Measurements from ENCODE around the gene HAPLN2. TPM values are rescaled to one million over a fixed set of nuclear protein-coding genes. Genes with fewer than 3 reads are reported as not detected.

HAPLN2 gene
- total RNA-seq, 4 donors from 2014 or later: 0.79 TPM; not detected in 3

GRCh38 chr1:156574039-156574633 is 45.1 kb upstream of the HAPLN2 start:
- 44 to 75% methylated on average over 2 of the region's 2 CpGs for WGBS, 2 donors
- no peak overlapping the region for H3K27ac ChIP-seq
- no peaks in the 10 kb centered on the region for H3K36me3 ChIP-seq
- H3K9me3 ChIP-seq: no peaks in the 10 kb centered on the region
- intact Hi-C loops (cut with DNase I): no loop called here
- DNase-seq: no peak
- H3K4me3 ChIP-seq (replicated peaks in 1 of 3): no peak overlapping the region
- H3K27me3 ChIP-seq: no peaks in the 10 kb centered on the region
- no peak for TF ChIP-seq POLR2A (IDR thresholded peaks at IDR 0.05)
- TF ChIP-seq, protein P1, sequence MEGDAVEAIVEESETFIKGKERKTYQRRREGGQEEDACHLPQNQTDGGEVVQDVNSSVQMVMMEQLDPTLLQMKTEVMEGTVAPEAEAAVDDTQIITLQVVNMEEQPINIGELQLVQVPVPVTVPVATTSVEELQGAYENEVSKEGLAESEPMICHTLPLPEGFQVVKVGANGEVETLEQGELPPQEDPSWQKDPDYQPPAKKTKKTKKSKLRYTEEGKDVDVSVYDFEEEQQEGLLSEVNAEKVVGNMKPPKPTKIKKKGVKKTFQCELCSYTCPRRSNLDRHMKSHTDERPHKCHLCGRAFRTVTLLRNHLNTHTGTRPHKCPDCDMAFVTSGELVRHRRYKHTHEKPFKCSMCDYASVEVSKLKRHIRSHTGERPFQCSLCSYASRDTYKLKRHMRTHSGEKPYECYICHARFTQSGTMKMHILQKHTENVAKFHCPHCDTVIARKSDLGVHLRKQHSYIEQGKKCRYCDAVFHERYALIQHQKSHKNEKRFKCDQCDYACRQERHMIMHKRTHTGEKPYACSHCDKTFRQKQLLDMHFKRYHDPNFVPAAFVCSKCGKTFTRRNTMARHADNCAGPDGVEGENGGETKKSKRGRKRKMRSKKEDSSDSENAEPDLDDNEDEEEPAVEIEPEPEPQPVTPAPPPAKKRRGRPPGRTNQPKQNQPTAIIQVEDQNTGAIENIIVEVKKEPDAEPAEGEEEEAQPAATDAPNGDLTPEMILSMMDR (IDR thresholded peaks at IDR 0.05): no peak
- peaks cover 5 to 9% of the 10 kb centered on the region in 2 donors for H3K4me1 ChIP-seq

- intact Hi-C loops (cut with DNase I): no loop called here
- no peaks in the 10 kb centered on the region for H3K9me3 ChIP-seq
- H3K4me1 ChIP-seq: peaks cover 0 to 2% of the 10 kb centered on the region in 2 donors
- no peaks in the 10 kb centered on the region for H3K27me3 ChIP-seq
- H3K36me3 ChIP-seq: no peaks in the 10 kb centered on the region
- H3K4me3 ChIP-seq (replicated peaks in 1 of 3): no peak overlapping the region
- H3K27ac ChIP-seq: no peak overlapping the region
- no peak for TF ChIP-seq POLR2A (IDR thresholded peaks at IDR 0.05)
- TF ChIP-seq, protein P1 (IDR thresholded peaks at IDR 0.05): no peak
- no peak for DNase-seq
- 92 to 95% methylated on average over 3 of the region's 3 CpGs for WGBS, 2 donors
These were observed 41.7 kb upstream of the HAPLN2 start for GRCh38 chr1:156577550-156577949.

GRCh38 chr1:156578055-156578454 is 41.2 kb upstream of the HAPLN2 start:
- Histone ChIP-seq H3K27me3 (no peaks in the 10 kb centered on the region), H3K4me1 (no peaks in the 10 kb centered on the region), H3K9me3 (no peaks in the 10 kb centered on the region), H3K36me3 (no peaks in the 10 kb centered on the region), H3K4me3 (replicated peaks in 1 of 3) (no peak overlapping the region), H3K27ac (no peak overlapping the region)
- no peak for DNase-seq
- TF ChIP-seq POLR2A (IDR thresholded peaks at IDR 0.05): no peak
- TF ChIP-seq, protein P1 (IDR thresholded peaks at IDR 0.05): no peak
- intact Hi-C loops (cut with DNase I): no loop called here
- WGBS, 2 donors: 47 to 52% methylated on average over 7 of the region's 7 CpGs

DNA sequence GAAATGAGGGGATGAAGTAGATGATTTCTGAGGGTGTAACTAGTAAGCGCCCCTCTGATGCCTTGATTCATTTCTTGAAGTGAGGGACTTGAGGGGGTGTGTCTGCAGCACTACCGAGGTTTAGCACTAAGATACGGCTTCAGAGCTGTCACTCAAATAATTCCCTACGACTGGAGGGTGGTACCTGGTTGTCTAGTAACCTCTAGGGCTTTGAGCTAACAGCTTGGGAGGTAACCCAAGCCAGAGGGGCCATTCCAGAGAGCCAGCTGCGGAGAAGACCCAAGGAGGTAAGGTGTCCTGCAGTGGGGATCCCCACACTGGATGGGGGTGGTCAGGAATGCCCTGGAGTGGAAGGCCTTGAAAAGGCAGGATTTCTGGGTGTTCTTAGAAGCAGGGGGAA is 39.7 kb upstream of the HAPLN2 start, which contains the start of gene TTC24:
TSS of gene TTC24 (plus strand) at position 252 of the 400 bp plus-strand sequence. CDS start 1,642 bp downstream, outside the sequence.
- H3K4me1 ChIP-seq: no peaks in the 10 kb centered on the region
- H3K36me3 ChIP-seq: no peaks in the 10 kb centered on the region
- no peaks in the 10 kb centered on the region for H3K27me3 ChIP-seq
- no peak for DNase-seq
- no peak within 1 kb of the TSS for H3K4me3 ChIP-seq (replicated peaks in 1 of 3)
- intact Hi-C loops (cut with DNase I): no loop called here
- 82 to 83% methylated on average over 5 of the region's 5 CpGs for WGBS, 2 donors
- no peak within 1 kb of the TSS for H3K27ac ChIP-seq
- no peaks in the 10 kb centered on the region for H3K9me3 ChIP-seq
- TF ChIP-seq, protein P1 (IDR thresholded peaks at IDR 0.05): no peak
- TF ChIP-seq POLR2A (IDR thresholded peaks at IDR 0.05): no peak

- no peaks in the 10 kb centered on the region for H3K36me3 ChIP-seq
- H3K9me3 ChIP-seq: no peaks in the 10 kb centered on the region
- no peaks in the 10 kb centered on the region for H3K27me3 ChIP-seq
- intact Hi-C loops (cut with DNase I): loop anchor here (5.0 kb wide), 1 partner anchor 75 kb away; no protein-coding TSS in a partner anchor
- 68 to 87% methylated on average over 9 to 14 of the region's 21 CpGs for WGBS, 2 donors
- H3K4me1 ChIP-seq: no peaks in the 10 kb centered on the region
- H3K27ac ChIP-seq: no peak overlapping the region
- no peak overlapping the region for H3K4me3 ChIP-seq (replicated peaks in 1 of 3)
- TF ChIP-seq, protein P1 (IDR thresholded peaks at IDR 0.05): no peak
- no peak for TF ChIP-seq POLR2A (IDR thresholded peaks at IDR 0.05)
- DNase-seq: no peak
These were observed 37.4 kb upstream of the HAPLN2 start for GRCh38 chr1:156581661-156582387.

Measured in thyroid gland (tissue), 4 donors.